LNCaP clone FGC (cell line): ENCODE data around the gene PDE2A.
"Not testable (repeated sequence)": the region's sequence is repeated elsewhere in the genome, so short reads cannot be mapped to it uniquely, and the experiment has no call there.

Experiments used
- DNase-seq: peaks from one replicate; pipeline ENCODE4 v3.0.0-alpha.2; 2011; ENCODE audit warnings: low read depth
- H3K4me3 ChIP-seq: 2 replicates; pipeline ENCODE4 v1.5.1; 2011; ENCODE audit warnings: mild to moderate bottlenecking, low read depth, low read length, control low read depth
- TF ChIP-seq, protein P1 (sequence below): IDR thresholded peaks from 2 replicates; pipeline ENCODE4 v1.5.1; 2012; ENCODE audit warnings: mild to moderate bottlenecking; ENCODE audit not compliant: control insufficient read depth, insufficient read depth; ENCODE audit errors: extremely low read depth

Gene PDE2A

GRCh38 chr11:72568861-72569260 is 105.4 kb downstream of the PDE2A start:
- H3K4me3 ChIP-seq, result no peak overlapping the region
- DNase-seq, result no peak
- TF ChIP-seq, protein P1, sequence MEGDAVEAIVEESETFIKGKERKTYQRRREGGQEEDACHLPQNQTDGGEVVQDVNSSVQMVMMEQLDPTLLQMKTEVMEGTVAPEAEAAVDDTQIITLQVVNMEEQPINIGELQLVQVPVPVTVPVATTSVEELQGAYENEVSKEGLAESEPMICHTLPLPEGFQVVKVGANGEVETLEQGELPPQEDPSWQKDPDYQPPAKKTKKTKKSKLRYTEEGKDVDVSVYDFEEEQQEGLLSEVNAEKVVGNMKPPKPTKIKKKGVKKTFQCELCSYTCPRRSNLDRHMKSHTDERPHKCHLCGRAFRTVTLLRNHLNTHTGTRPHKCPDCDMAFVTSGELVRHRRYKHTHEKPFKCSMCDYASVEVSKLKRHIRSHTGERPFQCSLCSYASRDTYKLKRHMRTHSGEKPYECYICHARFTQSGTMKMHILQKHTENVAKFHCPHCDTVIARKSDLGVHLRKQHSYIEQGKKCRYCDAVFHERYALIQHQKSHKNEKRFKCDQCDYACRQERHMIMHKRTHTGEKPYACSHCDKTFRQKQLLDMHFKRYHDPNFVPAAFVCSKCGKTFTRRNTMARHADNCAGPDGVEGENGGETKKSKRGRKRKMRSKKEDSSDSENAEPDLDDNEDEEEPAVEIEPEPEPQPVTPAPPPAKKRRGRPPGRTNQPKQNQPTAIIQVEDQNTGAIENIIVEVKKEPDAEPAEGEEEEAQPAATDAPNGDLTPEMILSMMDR, result no peak

DNA sequence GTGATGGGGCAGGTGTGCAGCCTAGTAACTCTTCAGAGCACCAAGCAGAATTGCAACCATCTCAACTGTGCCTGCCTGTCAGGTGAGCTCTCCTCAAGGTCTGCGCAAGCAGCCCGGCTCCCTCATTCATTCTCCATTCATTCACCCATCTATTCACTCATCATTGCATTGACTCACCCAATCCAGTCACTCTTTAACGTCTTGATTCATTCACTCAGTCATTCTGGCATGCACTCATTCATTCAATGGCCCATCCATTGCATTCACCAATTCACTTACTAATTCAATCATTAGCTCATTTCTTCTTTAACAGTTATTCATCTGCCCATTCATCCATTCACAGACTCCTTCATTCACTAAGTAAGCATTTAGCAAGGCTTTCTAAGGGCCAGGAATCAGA is 111.8 kb downstream of the PDE2A start:
- TF ChIP-seq, protein P1, result no peak
- no peak overlapping the region for H3K4me3 ChIP-seq
- no peak for DNase-seq

GRCh38 chr11:72561856-72562255 is 112.4 kb downstream of the PDE2A start:
- no peak overlapping the region for H3K4me3 ChIP-seq
- TF ChIP-seq, protein P1, result no peak
- no peak for DNase-seq

DNA sequence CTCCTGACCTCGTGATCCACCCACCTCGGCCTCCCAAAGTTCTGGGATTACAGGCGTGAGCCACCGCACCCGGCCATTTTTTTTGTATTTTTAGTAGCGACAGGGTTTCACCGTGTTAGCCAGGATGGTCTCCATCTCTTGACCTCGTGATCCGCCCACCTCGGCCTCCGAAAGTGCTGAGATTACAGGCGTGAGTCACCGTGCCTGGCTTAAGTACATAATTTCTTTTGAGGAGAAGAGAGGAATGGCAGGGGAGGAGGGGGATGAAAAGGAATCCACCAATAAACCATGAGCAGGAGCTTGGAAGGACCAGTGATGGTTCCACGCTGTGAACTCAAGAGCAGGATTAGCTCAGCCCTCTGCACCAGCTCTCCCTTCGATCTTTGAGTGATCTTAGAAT is 113.4 kb downstream of the PDE2A start:
- H3K4me3 ChIP-seq, DNase-seq: not testable (repeated sequence)

- no peak overlapping the region for H3K4me3 ChIP-seq
- TF ChIP-seq, protein P1, result no peak
- DNase-seq, result no peak
Observed at GRCh38 chr11:72556433-72556832, 117.8 kb downstream of the PDE2A start.

DNA sequence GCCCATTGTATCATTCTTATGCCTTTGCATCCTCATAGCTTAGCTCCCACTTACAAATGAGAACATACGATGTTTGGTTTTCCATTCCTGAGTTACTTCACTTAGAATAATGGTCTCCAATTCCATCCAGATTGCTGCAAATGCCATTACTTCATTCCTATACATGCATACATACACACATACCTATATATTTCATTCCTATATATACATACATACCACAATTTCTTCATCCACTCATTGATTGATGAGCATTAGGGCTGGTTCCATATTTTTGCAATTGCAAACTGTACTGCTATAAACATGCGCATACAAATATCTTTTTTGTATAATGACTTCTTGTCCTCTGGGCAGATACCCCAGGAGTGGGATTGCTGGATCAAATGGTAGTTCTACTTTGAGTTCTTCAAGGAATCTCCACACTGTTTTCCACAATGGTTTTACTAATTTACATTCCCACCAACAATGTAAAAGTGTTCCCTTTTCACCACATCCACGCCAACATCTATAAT is 119.2 kb downstream of the PDE2A start:
- not testable (repeated sequence) for DNase-seq, H3K4me3 ChIP-seq

DNA sequence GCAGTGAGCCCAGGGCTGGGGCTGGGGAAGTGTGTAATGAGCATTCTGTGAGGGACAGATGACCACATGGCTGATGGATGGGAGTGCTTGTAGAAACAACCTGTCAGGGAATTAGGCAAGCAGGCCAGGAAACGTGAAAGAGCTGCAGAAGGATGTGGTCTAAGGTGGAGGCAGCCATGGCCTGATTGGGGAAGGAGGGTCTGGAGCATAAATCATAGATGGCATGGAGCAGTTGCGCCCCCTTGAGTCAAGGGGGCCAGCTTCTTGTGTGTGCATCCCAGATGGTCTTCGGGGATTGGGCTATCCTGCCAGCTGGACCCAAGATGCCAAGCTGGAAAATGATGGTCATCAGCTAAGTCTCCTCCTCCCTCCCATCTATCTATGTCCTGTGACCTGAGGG is 120.5 kb downstream of the PDE2A start:
- H3K4me3 ChIP-seq, result no peak overlapping the region
- no peak for DNase-seq
- TF ChIP-seq, protein P1, result peak; percentile 32

DNA sequence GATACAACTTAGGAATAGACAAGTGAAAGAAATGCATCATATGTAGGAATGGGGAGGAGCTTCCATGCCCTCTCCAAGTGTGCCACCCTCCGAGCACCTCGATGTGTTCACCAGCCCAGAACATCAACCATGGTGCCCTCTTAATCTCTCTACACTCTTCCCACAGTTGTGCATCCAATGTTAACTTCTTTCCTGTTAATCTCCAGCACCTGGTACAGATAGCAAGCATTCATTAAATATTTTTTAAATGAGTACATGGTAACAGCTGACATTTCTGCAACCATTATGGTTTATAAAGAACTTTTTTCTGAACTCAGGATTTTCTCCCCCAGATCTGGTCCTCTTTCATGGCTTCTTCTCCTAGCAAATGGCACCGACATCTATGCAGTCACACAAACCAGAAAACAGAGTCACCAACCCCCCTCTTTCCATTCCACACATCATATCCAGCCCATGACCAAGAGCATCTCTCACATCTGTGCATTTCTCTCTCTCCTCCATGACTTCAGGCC is 121.8 kb downstream of the PDE2A start:
- no peak overlapping the region for H3K4me3 ChIP-seq
- TF ChIP-seq, protein P1, result no peak
- no peak for DNase-seq
